Lower leg skin (tissue), 3 donors: ENCODE results near the gene TPH2.

ENCODE experiments used
- POLR2A ChIP-seq, 2 donors: fragments of 450-650 bp; IDR thresholded peaks; one replicate each; pipeline ENCODE4 v1.6.1; 2016 to 2017; ENCODE audit warnings: antibody characterized with exemption in 2 of 2, mild to moderate bottlenecking in 1 of 2, moderate library complexity in 1 of 2
- TF ChIP-seq, protein P1 (sequence below), 3 donors: fragments of 450-650 bp; IDR thresholded peaks; one replicate each; pipeline ENCODE4 v1.5.1; 2016; ENCODE audit warnings: antibody characterized with exemption in 3 of 3, mild to moderate bottlenecking in 3 of 3, moderate library complexity in 2 of 3

DNA sequence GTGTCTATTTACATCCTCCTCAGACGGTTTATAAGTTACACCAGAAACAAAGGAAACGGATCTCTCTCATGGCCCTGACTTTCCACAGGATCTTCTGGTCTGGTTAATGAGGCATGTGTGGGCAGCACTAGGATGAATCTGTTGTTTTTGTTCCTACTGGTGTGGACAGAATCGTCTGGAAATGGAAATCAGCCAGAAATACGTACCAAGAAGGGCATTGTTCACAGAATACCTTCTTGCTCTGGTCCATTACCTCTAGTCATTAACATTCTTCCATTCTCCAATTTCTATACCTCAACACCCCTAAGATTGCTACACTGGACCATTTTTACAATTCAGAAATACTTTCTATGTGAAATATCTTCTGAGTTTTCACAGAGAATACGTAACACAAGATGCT lies 86.0 kb downstream of the TPH2 start:
- TF ChIP-seq, protein P1, sequence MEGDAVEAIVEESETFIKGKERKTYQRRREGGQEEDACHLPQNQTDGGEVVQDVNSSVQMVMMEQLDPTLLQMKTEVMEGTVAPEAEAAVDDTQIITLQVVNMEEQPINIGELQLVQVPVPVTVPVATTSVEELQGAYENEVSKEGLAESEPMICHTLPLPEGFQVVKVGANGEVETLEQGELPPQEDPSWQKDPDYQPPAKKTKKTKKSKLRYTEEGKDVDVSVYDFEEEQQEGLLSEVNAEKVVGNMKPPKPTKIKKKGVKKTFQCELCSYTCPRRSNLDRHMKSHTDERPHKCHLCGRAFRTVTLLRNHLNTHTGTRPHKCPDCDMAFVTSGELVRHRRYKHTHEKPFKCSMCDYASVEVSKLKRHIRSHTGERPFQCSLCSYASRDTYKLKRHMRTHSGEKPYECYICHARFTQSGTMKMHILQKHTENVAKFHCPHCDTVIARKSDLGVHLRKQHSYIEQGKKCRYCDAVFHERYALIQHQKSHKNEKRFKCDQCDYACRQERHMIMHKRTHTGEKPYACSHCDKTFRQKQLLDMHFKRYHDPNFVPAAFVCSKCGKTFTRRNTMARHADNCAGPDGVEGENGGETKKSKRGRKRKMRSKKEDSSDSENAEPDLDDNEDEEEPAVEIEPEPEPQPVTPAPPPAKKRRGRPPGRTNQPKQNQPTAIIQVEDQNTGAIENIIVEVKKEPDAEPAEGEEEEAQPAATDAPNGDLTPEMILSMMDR (IDR thresholded peaks at IDR 0.05), result no peak
- TF ChIP-seq POLR2A (IDR thresholded peaks at IDR 0.05), result no peak
